Endothelial cell of umbilical vein (primary cell): Measurements from ENCODE around the gene SCAF1. TPM values are rescaled to one million over a fixed set of nuclear protein-coding genes. Genes with fewer than 3 reads are reported as not detected.

Source experiments
- BruUV-seq: library from RNA; stranded (reverse); fragments of 400-500 nt; replicated peaks from 2 replicates; lab custom pipeline; 2021; lab: Mats Ljungman, UMichigan
- CTCF ChIA-PET: fragments of 300-600, 350-600 bp; sonication (Branson Sonifier 250); formaldehyde crosslinking; loops from one replicate; lab custom pipeline; 2021; ENCODE audit warnings: antibody characterized with exemption, inconsistent platforms; lab: Charles Lee
- POLR2A ChIA-PET: fragments of 300-600, 350-600 bp; sonication (Branson Sonifier 250); formaldehyde crosslinking; loops from one replicate; lab custom pipeline; 2021; ENCODE audit warnings: antibody characterized with exemption, inconsistent platforms; lab: Charles Lee
- DNase-seq: peaks from one replicate; pipeline ENCODE4 v3.0.0-alpha.2; 2011; ENCODE audit warnings: low read depth, low spot score
- FAIRE-seq: peaks from 2 replicates; lab custom pipeline; 2011; peaks lifted over from hg19 to GRCh38; lab: Jason Lieb, UNC
- H2AFZ ChIP-seq: 2 replicates; pipeline ENCODE4 v1.6.0; 2012; ENCODE audit warnings: low read depth, low read length, control low read depth, inconsistent platforms
- H3K27ac ChIP-seq: 2 replicates; pipeline ENCODE4 v1.5.1; 2011; ENCODE audit warnings: low read depth, mild to moderate bottlenecking, control low read depth, low read length, moderate library complexity; ENCODE audit not compliant: insufficient read depth
- H3K27me3 ChIP-seq, 2 experiments: 2 replicates each; pipeline versions ENCODE4 v1.6.0 to v1.6.1; 2011; ENCODE audit warnings: low read length in 2 of 2, mixed read lengths in 1 of 2; ENCODE audit not compliant: control insufficient read depth in 2 of 2, insufficient read depth in 2 of 2
- H3K36me3 ChIP-seq, 2 experiments: 2 replicates in 1 of 2; 3 replicates in 1 of 2; pipeline ENCODE4 v1.5.1; 2011; ENCODE audit warnings: low read length in 2 of 2, mild to moderate bottlenecking in 1 of 2, moderate library complexity in 1 of 2; ENCODE audit not compliant: control insufficient read depth in 2 of 2, insufficient read depth in 2 of 2; ENCODE audit errors: extremely low read depth in 1 of 2
- H3K4me1 ChIP-seq: 3 replicates; pipeline ENCODE4 v1.5.1; 2011; ENCODE audit warnings: mild to moderate bottlenecking, low read length; ENCODE audit not compliant: control insufficient read depth, insufficient read depth; ENCODE audit errors: extremely low read depth
- H3K4me2 ChIP-seq: 2 replicates; pipeline ENCODE4 v1.6.1; 2011; ENCODE audit warnings: low read length, control low read depth, mixed read lengths; ENCODE audit not compliant: insufficient read depth
- H3K4me3 ChIP-seq, 3 experiments: fragments of 200-600 bp in 1 of 3; sonication (generic), shearing (Covaris generic) in 1 of 3; replicated peaks in 1 of 3; 2 replicates each; pipeline ENCODE4 v1.5.1; 2011 to 2016; ENCODE audit warnings: control low read depth in 3 of 3, low read length in 3 of 3, mild to moderate bottlenecking in 2 of 3, inconsistent platforms in 1 of 3, low read depth in 1 of 3, moderate library complexity in 1 of 3; ENCODE audit not compliant: insufficient read depth in 1 of 3
- H3K79me2 ChIP-seq: 2 replicates; pipeline ENCODE4 v1.6.0; 2012; ENCODE audit warnings: low read length, inconsistent platforms; ENCODE audit not compliant: control insufficient read depth, insufficient read depth
- H3K9ac ChIP-seq: replicated peaks from 2 replicates; pipeline ENCODE3; 2011; ENCODE audit warnings: low read length, control low read depth; ENCODE audit not compliant: insufficient read depth; ENCODE audit errors: extremely low read depth
- H3K9me1 ChIP-seq: replicated peaks from 3 replicates; pipeline ENCODE4 v1.6.0; 2011; ENCODE audit warnings: mild to moderate bottlenecking, low read length; ENCODE audit not compliant: control insufficient read depth, insufficient read depth; ENCODE audit errors: extremely low read depth
- H3K9me3 ChIP-seq: replicated peaks from 2 replicates; pipeline ENCODE4 v1.5.1; 2012; ENCODE audit warnings: low read length, inconsistent platforms; ENCODE audit not compliant: control insufficient read depth, insufficient read depth
- H4K20me1 ChIP-seq: replicated peaks from 2 replicates; pipeline ENCODE3; 2011; ENCODE audit warnings: mild to moderate bottlenecking, low read length; ENCODE audit not compliant: control insufficient read depth, insufficient read depth; ENCODE audit errors: extremely low read depth
- CTCF ChIP-seq, 2 donors: IDR thresholded peaks; 1 replicate in 1 of 2; 2 replicates in 1 of 2; pipeline ENCODE4 v1.5.1; 2011; ENCODE audit warnings: low read length in 2 of 2, mild to moderate bottlenecking in 2 of 2, moderate library complexity in 2 of 2, control low read depth in 1 of 2, inconsistent platforms in 1 of 2, low read depth in 1 of 2; ENCODE audit not compliant: insufficient read depth in 1 of 2; ENCODE audit errors: extremely low read depth in 1 of 2
- EZH2 ChIP-seq: IDR thresholded peaks from 2 replicates; pipeline ENCODE4 v1.6.1; 2012; ENCODE audit warnings: borderline replicate concordance, low read depth, mild to moderate bottlenecking, moderate library complexity, low read length, inconsistent platforms; ENCODE audit not compliant: severe bottlenecking
- FOS ChIP-seq: IDR thresholded peaks from 2 replicates; pipeline ENCODE4 v1.6.1; 2011; ENCODE audit warnings: mild to moderate bottlenecking, low read length, moderate library complexity, borderline replicate concordance; ENCODE audit not compliant: insufficient read depth
- GATA2 ChIP-seq: IDR thresholded peaks from 2 replicates; pipeline ENCODE4 v1.7.0; 2011; ENCODE audit warnings: low read depth, mild to moderate bottlenecking, moderate library complexity, mixed read lengths, low read length; ENCODE audit not compliant: insufficient read length, insufficient read depth
- JUN ChIP-seq: IDR thresholded peaks from 2 replicates; pipeline ENCODE4 v1.6.1; 2011; ENCODE audit warnings: borderline replicate concordance, low read depth; ENCODE audit not compliant: insufficient read length, insufficient read depth
- MAX ChIP-seq: IDR thresholded peaks from 2 replicates; pipeline ENCODE4 v1.6.1; 2011; ENCODE audit not compliant: insufficient read depth, insufficient read length
- MYC ChIP-seq: IDR thresholded peaks from one replicate; pipeline ENCODE4 v1.6.1; 2011; ENCODE audit warnings: mild to moderate bottlenecking, low read depth, low read length
- POLR2A ChIP-seq: IDR thresholded peaks from 2 replicates; pipeline ENCODE4 v1.6.1; 2012; ENCODE audit warnings: low read depth, mild to moderate bottlenecking, control low read depth, low read length
- POLR2AphosphoS5 ChIP-seq: IDR thresholded peaks from 2 replicates; pipeline ENCODE4 v1.6.1; 2012; ENCODE audit warnings: low read depth, mild to moderate bottlenecking, control low read depth, low read length, moderate library complexity; ENCODE audit not compliant: insufficient read depth
- dilution Hi-C: fragments of 300-500 bp; cut with MboI; formaldehyde crosslinking; loops from one replicate; pipeline ENCODE4 v1.15.0; 2019; ENCODE audit warnings: low sequenced_read_pairs; ENCODE audit not compliant: extremely low pct_ligation_motif_present
- intact Hi-C: fragments of 100-400 bp; cut with micrococcal nuclease; formaldehyde crosslinking; loops from one replicate; pipeline ENCODE4 v1.10.0; 2022
- polyA plus RNA-seq, 4 experiments: library from polyadenylated mRNA; depleted of rRNA in 3 of 4; stranded (reverse) in 3 of 4; unstranded in 1 of 4; fragments of >200 nt; gene quantifications; 2 replicates each; pipeline versions ENCODE4 v1.2.1 to v1.2.3, GENCODE V29; 2011 to 2012; ENCODE audit warnings: missing spikeins in 1 of 4
- total RNA-seq: library from RNA; stranded (reverse); gene quantifications from 2 replicates; pipeline ENCODE4 v1.2.3, GENCODE V29; 2021

SCAF1 gene
- total and polyA plus RNA-seq, 2 donors (not counting 3 experiments of a cell fraction or from before 2014, with no cell fraction given) = 13.3 to 75.8 TPM

GRCh38 chr19:49595819-49596404 lies 46.1 kb upstream of the SCAF1 start:
- dilution Hi-C loops (no loop called here), intact Hi-C loops (no loop called here)
- H3K36me3 ChIP-seq = peaks cover 8 to 37% of the 10 kb centered on the region in 2 experiments
- no peaks in the 10 kb centered on the region for H3K9me3 ChIP-seq
- H3K27me3 ChIP-seq = no peaks in the 10 kb centered on the region
- H3K9ac ChIP-seq = no peak overlapping the region
- CTCF ChIA-PET = no interaction called here
- H3K4me1 ChIP-seq = peaks cover 10% of the 10 kb centered on the region
- DNase-seq = no peak
- no peak overlapping the region for H2AFZ ChIP-seq
- H3K9me1 ChIP-seq = no peaks in the 10 kb centered on the region
- H3K27ac ChIP-seq = no peak overlapping the region
- no peak for FAIRE-seq
- BruUV-seq = no TSS peak
- TF ChIP-seq EZH2 (no peak), MYC (no peak), POLR2A (no peak), FOS (no peak), POLR2AphosphoS5 (no peak), CTCF (IDR thresholded peaks at IDR 0.05; ENCODE audit: extremely low read depth in 1 of 2, insufficient read depth in 1 of 2, low read depth in 1 of 2, low read length in 2 of 2) (no peak), GATA2 (no peak), JUN (no peak), MAX (no peak)
- POLR2A ChIA-PET = interaction anchor here (0.6 kb wide), 1 partner anchor 13 kb away, joined by 3 read pairs; no protein-coding TSS in a partner anchor
- H3K4me2 ChIP-seq = no peak overlapping the region
- no peaks in the 10 kb centered on the region for H4K20me1 ChIP-seq
- H3K4me3 ChIP-seq = no peak overlapping the region
- peaks cover 48% of the 10 kb centered on the region for H3K79me2 ChIP-seq
